GM06990 (cell line): Measurements from ENCODE around the gene RRBP1.

ENCODE experiments used
- DNase-seq: peaks from one replicate; pipeline ENCODE4 v3.0.0-alpha.2; 2011; ENCODE audit not compliant: insufficient read length; ENCODE audit errors: extremely low read depth
- H3K27me3 ChIP-seq: replicated peaks from 2 replicates; pipeline ENCODE4 v1.6.0; 2011; ENCODE audit warnings: low read length; ENCODE audit not compliant: control insufficient read depth, insufficient read depth
- H3K36me3 ChIP-seq: 2 replicates; pipeline ENCODE4 v1.5.1; 2011; ENCODE audit warnings: low read length; ENCODE audit not compliant: control insufficient read depth, insufficient read depth
- H3K4me3 ChIP-seq: replicated peaks from 2 replicates; pipeline ENCODE4 v1.5.1; 2011; ENCODE audit warnings: low read depth, mild to moderate bottlenecking, control low read depth, low read length
- TF ChIP-seq, protein P1 (sequence below): IDR thresholded peaks from 2 replicates; pipeline ENCODE4 v1.5.1; 2011; ENCODE audit warnings: low read length, control low read depth, mild to moderate bottlenecking, inconsistent platforms; ENCODE audit not compliant: insufficient read depth, poor library complexity, severe bottlenecking

RRBP1 gene

DNA sequence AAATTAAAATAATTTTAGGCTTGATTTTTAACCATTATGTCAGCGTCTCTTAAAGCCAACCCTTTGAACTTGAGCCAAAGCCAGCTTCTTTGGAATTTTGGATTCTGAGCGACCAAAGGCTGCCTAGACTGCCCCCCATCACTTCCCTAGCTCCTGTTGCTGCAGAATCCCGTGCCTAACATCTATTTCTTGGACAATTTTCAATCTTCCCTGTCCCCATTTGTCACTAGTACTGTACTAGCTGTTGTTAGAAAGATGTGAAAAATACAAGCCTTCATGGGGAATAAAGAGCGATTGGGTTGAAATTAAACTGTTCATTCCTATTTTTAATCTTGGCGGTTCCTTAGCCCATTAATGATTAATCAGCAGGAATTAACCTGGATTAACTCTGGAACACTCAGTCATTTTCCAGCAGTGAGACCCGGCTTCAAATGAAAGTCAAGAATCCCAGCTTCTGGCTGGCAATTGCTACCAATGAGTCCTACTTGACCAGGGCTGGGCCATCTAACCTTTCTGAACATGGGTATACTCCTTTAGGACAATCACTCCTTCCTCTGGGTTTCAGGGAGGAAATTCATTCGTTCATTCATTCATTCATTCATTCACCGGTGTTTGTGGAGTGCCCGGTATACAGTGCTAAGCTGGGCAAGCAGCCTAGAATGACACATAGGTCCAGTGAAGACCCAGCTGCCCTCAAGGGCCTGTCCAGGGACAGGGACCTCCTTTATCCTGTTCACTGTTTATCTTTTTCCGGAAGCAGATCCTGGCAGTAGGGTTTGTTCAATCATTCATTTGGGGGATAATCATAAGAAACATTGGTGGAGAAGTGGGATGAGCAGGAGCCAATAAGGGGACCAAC lies 1.4 kb upstream of the RRBP1 start:
- no peak for DNase-seq
- Histone ChIP-seq H3K4me3 (no peak overlapping the region), H3K27me3 (no peaks in the 10 kb centered on the region; the same call in 1 of the 2 replicates), H3K36me3 (no peaks in the 10 kb centered on the region)
- TF ChIP-seq, protein P1, sequence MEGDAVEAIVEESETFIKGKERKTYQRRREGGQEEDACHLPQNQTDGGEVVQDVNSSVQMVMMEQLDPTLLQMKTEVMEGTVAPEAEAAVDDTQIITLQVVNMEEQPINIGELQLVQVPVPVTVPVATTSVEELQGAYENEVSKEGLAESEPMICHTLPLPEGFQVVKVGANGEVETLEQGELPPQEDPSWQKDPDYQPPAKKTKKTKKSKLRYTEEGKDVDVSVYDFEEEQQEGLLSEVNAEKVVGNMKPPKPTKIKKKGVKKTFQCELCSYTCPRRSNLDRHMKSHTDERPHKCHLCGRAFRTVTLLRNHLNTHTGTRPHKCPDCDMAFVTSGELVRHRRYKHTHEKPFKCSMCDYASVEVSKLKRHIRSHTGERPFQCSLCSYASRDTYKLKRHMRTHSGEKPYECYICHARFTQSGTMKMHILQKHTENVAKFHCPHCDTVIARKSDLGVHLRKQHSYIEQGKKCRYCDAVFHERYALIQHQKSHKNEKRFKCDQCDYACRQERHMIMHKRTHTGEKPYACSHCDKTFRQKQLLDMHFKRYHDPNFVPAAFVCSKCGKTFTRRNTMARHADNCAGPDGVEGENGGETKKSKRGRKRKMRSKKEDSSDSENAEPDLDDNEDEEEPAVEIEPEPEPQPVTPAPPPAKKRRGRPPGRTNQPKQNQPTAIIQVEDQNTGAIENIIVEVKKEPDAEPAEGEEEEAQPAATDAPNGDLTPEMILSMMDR = no peak

DNA sequence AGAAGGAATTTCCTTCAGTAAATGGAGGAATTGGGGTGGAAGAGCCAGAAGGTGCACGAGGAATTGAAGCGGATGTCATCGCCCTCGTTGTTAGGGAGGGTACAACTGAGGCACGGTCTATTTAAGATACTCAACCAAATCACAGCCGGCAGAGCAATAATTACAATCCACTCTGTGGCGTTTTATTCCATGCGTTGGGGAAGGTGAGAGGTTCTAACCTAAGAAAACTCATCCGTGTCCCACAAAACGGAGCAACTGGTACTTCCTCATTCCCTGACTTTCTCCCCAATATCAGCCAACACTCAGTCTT lies 802 bp upstream of the RRBP1 start:
- TF ChIP-seq, protein P1 = no peak
- peak overlapping the region; percentile 75 for H3K4me3 ChIP-seq
- H3K27me3 ChIP-seq = no peaks in the 10 kb centered on the region; the same call in 1 of the 2 replicates
- H3K36me3 ChIP-seq = no peaks in the 10 kb centered on the region
- DNase-seq = no peak

DNA sequence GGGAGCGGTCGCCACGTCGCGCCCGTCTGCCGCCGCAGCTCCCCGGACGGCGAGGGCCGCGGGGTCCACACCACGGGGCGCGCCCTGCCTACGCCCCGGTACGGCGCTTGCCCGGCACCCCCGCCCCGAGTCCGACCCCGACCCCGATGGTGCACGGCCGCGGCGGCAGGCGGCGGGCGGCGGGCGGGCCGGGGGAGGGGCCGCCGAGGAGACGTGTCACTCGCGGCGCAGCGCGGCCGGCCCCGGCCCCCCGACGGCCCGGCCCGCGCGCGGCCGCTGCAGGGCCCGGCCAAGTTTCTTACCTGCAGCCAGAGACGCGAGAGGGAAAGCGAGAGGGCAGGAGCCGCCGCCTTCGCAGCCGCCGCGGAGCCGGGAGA lies 328 bp downstream of the RRBP1 start:
- Histone ChIP-seq H3K27me3 (no peaks in the 10 kb centered on the region; the same call in 1 of the 2 replicates), H3K36me3 (no peaks in the 10 kb centered on the region), H3K4me3 (peak overlapping the region; percentile 83)
- TF ChIP-seq, protein P1 = no peak
- DNase-seq = no peak

DNA sequence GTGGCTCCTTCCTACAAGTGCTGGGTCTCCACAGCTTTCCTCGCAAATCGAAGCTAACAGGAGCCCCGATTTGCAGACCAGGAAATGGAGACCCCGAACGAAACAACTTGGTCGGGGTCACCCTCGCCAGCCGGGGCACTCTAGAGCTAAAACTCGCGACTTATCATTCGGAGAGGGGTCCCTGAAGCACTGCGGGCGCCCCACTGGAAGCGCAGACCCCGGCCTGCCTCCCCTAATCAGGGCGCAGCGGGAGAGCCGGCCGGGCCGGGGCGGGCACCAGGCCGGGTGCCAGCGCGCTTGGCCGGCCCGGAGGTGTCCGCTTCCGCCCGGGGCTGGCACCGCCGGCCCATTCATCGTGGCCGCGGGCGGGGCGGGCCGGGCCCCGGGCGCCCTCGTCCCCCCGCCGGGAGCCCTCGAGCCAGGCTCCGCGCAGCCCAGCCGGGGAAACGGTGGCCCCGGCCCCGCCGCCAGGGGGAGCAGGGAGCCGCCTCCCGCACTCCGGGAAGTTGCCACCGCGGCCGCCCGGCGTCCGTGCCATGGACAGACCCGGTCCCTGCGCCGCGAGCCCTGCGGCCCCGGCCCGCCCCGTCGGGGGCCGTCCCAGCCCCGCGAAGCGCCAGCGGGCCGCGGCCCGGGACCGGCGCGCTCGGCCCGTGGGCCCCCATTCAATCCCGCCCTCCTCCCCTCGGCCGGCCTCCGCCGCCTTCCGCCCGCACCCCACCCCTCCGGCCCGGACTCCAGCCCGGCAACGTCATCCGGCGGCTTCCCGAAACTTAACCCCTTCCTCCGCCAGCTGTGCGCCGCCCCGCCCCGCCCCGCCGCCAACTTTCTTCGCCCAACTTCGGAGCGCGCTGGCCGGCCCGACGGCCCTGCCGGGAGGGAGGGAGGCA lies 961 bp downstream of the RRBP1 start:
- H3K36me3 ChIP-seq = no peaks in the 10 kb centered on the region; the same call in 1 of the 2 replicates
- no peaks in the 10 kb centered on the region; the same call in 1 of the 2 replicates for H3K27me3 ChIP-seq
- TF ChIP-seq, protein P1 = peak; percentile 43
- peak overlapping the region; percentile 83 for H3K4me3 ChIP-seq
- peak; percentile 82 for DNase-seq

DNA sequence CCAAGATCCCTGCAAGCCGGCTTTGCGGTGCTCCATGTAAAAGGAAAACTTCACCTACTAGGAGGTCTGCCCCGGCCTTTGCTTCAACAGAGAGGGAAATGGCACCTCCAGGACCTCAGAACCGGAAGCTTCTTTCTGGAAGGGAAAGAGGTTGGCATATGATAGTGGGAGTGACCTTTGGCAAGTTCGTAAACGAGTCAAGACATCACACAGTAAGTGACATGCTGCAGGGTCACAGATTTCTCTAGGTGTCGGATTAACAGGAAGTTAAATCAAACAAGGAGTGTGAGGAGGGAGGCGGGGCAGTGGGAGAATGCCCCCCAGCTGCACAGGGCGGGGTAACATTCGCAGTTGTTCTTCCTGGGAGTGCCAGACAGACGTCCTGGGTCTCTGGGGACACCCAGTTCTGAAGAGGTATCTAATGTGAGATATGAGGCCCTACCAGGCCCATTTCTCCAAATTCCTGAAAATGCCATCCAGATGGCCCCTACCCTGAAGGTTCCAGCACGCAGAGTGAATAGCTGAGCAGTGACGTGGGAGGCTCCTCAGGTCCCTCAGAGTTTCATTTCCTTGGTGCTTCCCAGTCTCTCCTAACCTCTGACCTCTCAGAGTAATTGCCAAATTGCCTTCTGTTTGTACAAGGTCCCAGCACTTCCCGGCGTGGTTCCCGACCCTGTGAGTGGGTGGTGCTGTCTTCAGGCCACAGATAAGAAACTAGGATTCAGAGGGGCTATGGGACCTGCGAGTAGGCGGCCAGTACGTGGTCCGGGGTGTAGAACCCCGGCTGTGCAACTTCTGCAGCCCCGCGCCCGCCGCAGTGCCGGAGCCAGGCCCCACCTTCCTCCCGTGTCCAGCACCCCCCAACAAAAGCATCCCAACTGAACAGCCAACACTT lies 1.9 kb downstream of the RRBP1 start:
- H3K27me3 ChIP-seq = no peaks in the 10 kb centered on the region; the same call in 1 of the 2 replicates
- H3K36me3 ChIP-seq = peaks cover 5% of the 10 kb centered on the region
- peak; percentile 31 for DNase-seq
- H3K4me3 ChIP-seq = peak overlapping the region; percentile 83
- TF ChIP-seq, protein P1 = no peak
